Measurements from ENCODE around the gene SMIM44. TPM values are rescaled to one million over a fixed set of nuclear protein-coding genes. Genes with fewer than 3 reads are reported as not detected.

The SMIM44 gene
- total and polyA plus RNA-seq, 4 experiments from 2014 or later, result not detected

GRCh38 chr19:3442487-3443071 is 40.7 kb downstream of the SMIM44 start:
- Mint-ChIP-seq H3K4me3 (no peak overlapping the region), H3K9me3 (no peaks in the 10 kb centered on the region), H3K27me3 (no peaks in the 10 kb centered on the region), H3K36me3 (peaks cover 5% of the 10 kb centered on the region in 2 donors), H3K27ac (peak overlapping the region in 1 of 7 donors; percentile 13), H3K4me1 (peaks cover 0 to 8% (median 4%) of the 10 kb centered on the region in 4 donors)
- H3K4me3 ChIP-seq (ENCODE audit: low read length in 2 of 2), result no peak overlapping the region
- H3K27me3 ChIP-seq (ENCODE audit: insufficient read depth, low read length), result no peaks in the 10 kb centered on the region
- intact Hi-C loops (cut with micrococcal nuclease), result no loop called here
- no peak overlapping the region for H3K27ac ChIP-seq (ENCODE audit: low read depth, low read length)
- ChIA-PET POLR2A (ENCODE audit: partially characterized antibody) (no interaction called here), CTCF (ENCODE audit: partially characterized antibody) (interaction anchor here (2.1 kb wide), 1 partner anchor 14 kb away, joined by 12 read pairs; no protein-coding TSS in a partner anchor)
- no peaks in the 10 kb centered on the region for H3K9me3 ChIP-seq (ENCODE audit: control insufficient read depth in 1 of 2, low read length in 2 of 2)
- no peaks in the 10 kb centered on the region for H3K4me1 ChIP-seq (ENCODE audit: insufficient read depth, low read length)
- DNase-seq, result no peak
- H3K36me3 ChIP-seq (ENCODE audit: insufficient read depth, low read length), result no peaks in the 10 kb centered on the region

GRCh38 chr19:3441986-3442329 is 41.3 kb downstream of the SMIM44 start:
- DNase-seq, result no peak
- Mint-ChIP-seq H3K9me3 (no peaks in the 10 kb centered on the region), H3K27ac (no peak overlapping the region), H3K4me3 (no peak overlapping the region), H3K36me3 (peaks cover 5% of the 10 kb centered on the region in 2 donors), H3K4me1 (peaks cover 0 to 8% (median 4%) of the 10 kb centered on the region in 4 donors), H3K27me3 (no peaks in the 10 kb centered on the region)
- Histone ChIP-seq H3K27ac (ENCODE audit: low read depth, low read length) (no peak overlapping the region), H3K36me3 (ENCODE audit: insufficient read depth, low read length) (no peaks in the 10 kb centered on the region), H3K27me3 (ENCODE audit: insufficient read depth, low read length) (no peaks in the 10 kb centered on the region), H3K4me3 (ENCODE audit: low read length in 2 of 2) (no peak overlapping the region), H3K4me1 (ENCODE audit: insufficient read depth, low read length) (no peaks in the 10 kb centered on the region), H3K9me3 (ENCODE audit: control insufficient read depth in 1 of 2, low read length in 2 of 2) (no peaks in the 10 kb centered on the region)
- intact Hi-C loops (cut with micrococcal nuclease), result no loop called here
- POLR2A ChIA-PET (ENCODE audit: partially characterized antibody), result no interaction called here
- CTCF ChIA-PET (ENCODE audit: partially characterized antibody), result interaction anchor here (1.6 to 2.1 kb wide), 3 partner anchors 11 to 115 kb away, joined by 4 to 12 read pairs (median 8); no protein-coding TSS in a partner anchor

GRCh38 chr19:3441089-3441985 is 41.9 kb downstream of the SMIM44 start:
- Histone ChIP-seq H3K4me1 (ENCODE audit: insufficient read depth, low read length) (no peaks in the 10 kb centered on the region), H3K9me3 (ENCODE audit: control insufficient read depth in 1 of 2, low read length in 2 of 2) (no peaks in the 10 kb centered on the region), H3K4me3 (ENCODE audit: low read length in 2 of 2) (no peak overlapping the region), H3K27me3 (ENCODE audit: insufficient read depth, low read length) (no peaks in the 10 kb centered on the region), H3K27ac (ENCODE audit: low read depth, low read length) (no peak overlapping the region), H3K36me3 (ENCODE audit: insufficient read depth, low read length) (no peaks in the 10 kb centered on the region)
- intact Hi-C loops (cut with micrococcal nuclease), result no loop called here
- Mint-ChIP-seq H3K4me3 (no peak overlapping the region), H3K9me3 (no peaks in the 10 kb centered on the region), H3K4me1 (peaks cover 0 to 8% (median 4%) of the 10 kb centered on the region in 4 donors), H3K36me3 (peaks cover 5% of the 10 kb centered on the region in 2 donors), H3K27me3 (no peaks in the 10 kb centered on the region), H3K27ac (no peak overlapping the region)
- ChIA-PET CTCF (ENCODE audit: partially characterized antibody) (interaction anchor here (1.4 to 2.1 kb wide), 4 partner anchors 10 to 115 kb away, joined by 4 to 12 read pairs (median 7); no protein-coding TSS in a partner anchor), POLR2A (ENCODE audit: partially characterized antibody) (no interaction called here)
- no peak for DNase-seq

- Histone ChIP-seq H3K4me1 (ENCODE audit: insufficient read depth, low read length) (peaks cover 5% of the 10 kb centered on the region), H3K27me3 (ENCODE audit: insufficient read depth, low read length) (no peaks in the 10 kb centered on the region), H3K27ac (ENCODE audit: low read depth, low read length) (no peak overlapping the region), H3K9me3 (ENCODE audit: control insufficient read depth in 1 of 2, low read length in 2 of 2) (no peaks in the 10 kb centered on the region), H3K4me3 (ENCODE audit: low read length in 2 of 2) (no peak overlapping the region), H3K36me3 (ENCODE audit: insufficient read depth, low read length) (no peaks in the 10 kb centered on the region)
- Mint-ChIP-seq H3K4me1 (peaks cover 1 to 17% (median 8%) of the 10 kb centered on the region in 4 donors), H3K4me3 (peak overlapping the region in 1 of 8 donors; percentile 30), H3K9me3 (no peaks in the 10 kb centered on the region), H3K27me3 (no peaks in the 10 kb centered on the region), H3K27ac (peak overlapping the region in 2 of 7 donors; percentile 12 to 62), H3K36me3 (peaks cover 0 to 9% of the 10 kb centered on the region in 2 donors)
- ChIA-PET CTCF (ENCODE audit: partially characterized antibody) (interaction anchor here (0.7 to 1.7 kb wide), 5 partner anchors 9 to 373 kb away, joined by 3 to 6 read pairs (median 4); no protein-coding TSS in a partner anchor), POLR2A (ENCODE audit: partially characterized antibody) (no interaction called here)
- DNase-seq, result peak; percentile 47 to 58 (median 48)
- intact Hi-C loops (cut with micrococcal nuclease), result no loop called here
Observed at GRCh38 chr19:3440082-3440481, 43.2 kb downstream of the SMIM44 start.

- H3K36me3 Mint-ChIP-seq, result peaks cover 4 to 14% of the 10 kb centered on the region in 2 donors
- H3K27ac ChIP-seq (ENCODE audit: low read depth, low read length), result peak overlapping the region; percentile 84
- no peaks in the 10 kb centered on the region for H3K9me3 ChIP-seq (ENCODE audit: control insufficient read depth in 1 of 2, low read length in 2 of 2)
- CTCF ChIA-PET (ENCODE audit: partially characterized antibody), result interaction anchor here (0.6 to 8.4 kb wide), 2 partner anchors 107 to 572 kb away, joined by 3 to 150 read pairs; no protein-coding TSS in a partner anchor
- no peaks in the 10 kb centered on the region for H3K36me3 ChIP-seq (ENCODE audit: insufficient read depth, low read length)
- H3K4me1 ChIP-seq (ENCODE audit: insufficient read depth, low read length), result peaks cover 12% of the 10 kb centered on the region
- peak overlapping the region; percentile 92 to 99 (median 96) for H3K4me3 Mint-ChIP-seq
- intact Hi-C loops (cut with micrococcal nuclease), result loop anchor here (1.0 to 10.0 kb wide), 3 partner anchors 65 to 71 kb away; partner anchors contain the start of genes DOHH, FZR1 and NFIC
- peaks cover 9 to 21% (median 13%) of the 10 kb centered on the region in 4 donors for H3K4me1 Mint-ChIP-seq
- POLR2A ChIA-PET (ENCODE audit: partially characterized antibody), result interaction anchor here (0.7 to 2.0 kb wide), 11 partner anchors 71 to 780 kb away, joined by 3 to 11 read pairs (median 3); partner anchors contain the start of genes FZR1, MRPL54, NCLN and TLE5
- H3K27ac Mint-ChIP-seq, result peak overlapping the region; percentile 94 to 99 (median 99)
- DNase-seq, result peak; percentile 92 to 96 (median 95)
- H3K27me3 ChIP-seq (ENCODE audit: insufficient read depth, low read length), result no peaks in the 10 kb centered on the region
- H3K9me3 Mint-ChIP-seq, result peaks cover 0 to 3% (median 0%) of the 10 kb centered on the region in 8 donors
- no peaks in the 10 kb centered on the region for H3K27me3 Mint-ChIP-seq
- peak overlapping the region; percentile 68 to 95 for H3K4me3 ChIP-seq (ENCODE audit: low read length in 2 of 2)
Observed at GRCh38 chr19:3434630-3435553, 48.3 kb downstream of the SMIM44 start.

- POLR2A ChIA-PET (ENCODE audit: partially characterized antibody), result interaction anchor here (0.9 to 2.0 kb wide), 6 partner anchors 70 to 781 kb away, joined by 3 to 11 read pairs (median 6); partner anchors contain the start of genes MRPL54, NCLN and TLE5
- intact Hi-C loops (cut with micrococcal nuclease), result loop anchor here (10.0 kb wide), 1 partner anchor 69 kb away; the partner anchor contains the start of gene NFIC
- peak overlapping the region; percentile 84 for H3K27ac ChIP-seq (ENCODE audit: low read depth, low read length)
- H3K27me3 ChIP-seq (ENCODE audit: insufficient read depth, low read length), result no peaks in the 10 kb centered on the region
- Mint-ChIP-seq H3K9me3 (peaks cover 0 to 4% (median 0%) of the 10 kb centered on the region in 8 donors), H3K36me3 (peaks cover 4 to 13% of the 10 kb centered on the region in 2 donors), H3K4me3 (peak overlapping the region; percentile 92 to 99 (median 96)), H3K4me1 (peaks cover 9 to 21% (median 13%) of the 10 kb centered on the region in 4 donors), H3K27me3 (no peaks in the 10 kb centered on the region), H3K27ac (peak overlapping the region; percentile 94 to 99 (median 99))
- no peak for DNase-seq
- CTCF ChIA-PET (ENCODE audit: partially characterized antibody), result interaction anchor here (8.4 kb wide), 1 partner anchor 106 kb away, joined by 150 read pairs; no protein-coding TSS in a partner anchor
- peaks cover 12% of the 10 kb centered on the region for H3K4me1 ChIP-seq (ENCODE audit: insufficient read depth, low read length)
- H3K36me3 ChIP-seq (ENCODE audit: insufficient read depth, low read length), result no peaks in the 10 kb centered on the region
- no peaks in the 10 kb centered on the region for H3K9me3 ChIP-seq (ENCODE audit: control insufficient read depth in 1 of 2, low read length in 2 of 2)
- peak overlapping the region; percentile 68 to 95 for H3K4me3 ChIP-seq (ENCODE audit: low read length in 2 of 2)
Observed at GRCh38 chr19:3433805-3434540, 49.3 kb downstream of the SMIM44 start.

Data from CD4-positive, alpha-beta memory T cell (primary cell).